GM13977 (cell line): ENCODE data around the gene DENND2A.

Experiments used
- DNase-seq: peaks from one replicate; pipeline ENCODE4 v3.0.0; 2012; ENCODE audit warnings: low spot score
- in situ Hi-C: fragments of 300-500 bp; cut with MboI; formaldehyde crosslinking; loops from one replicate; pipeline ENCODE4 v1.12.0; 2022; ENCODE audit warnings: low sequenced_read_pairs, low pct_unique_long_range_greater_than_20kb, mixed read lengths, inconsistent platforms; ENCODE audit not compliant: unreplicated experiment
- TF ChIP-seq, protein P1 (sequence below): IDR thresholded peaks from 2 replicates; pipeline ENCODE4 v1.5.1; 2012; ENCODE audit warnings: mild to moderate bottlenecking, control low read depth; ENCODE audit not compliant: insufficient read depth; ENCODE audit errors: extremely low read depth, missing control alignments

The DENND2A gene

DNA sequence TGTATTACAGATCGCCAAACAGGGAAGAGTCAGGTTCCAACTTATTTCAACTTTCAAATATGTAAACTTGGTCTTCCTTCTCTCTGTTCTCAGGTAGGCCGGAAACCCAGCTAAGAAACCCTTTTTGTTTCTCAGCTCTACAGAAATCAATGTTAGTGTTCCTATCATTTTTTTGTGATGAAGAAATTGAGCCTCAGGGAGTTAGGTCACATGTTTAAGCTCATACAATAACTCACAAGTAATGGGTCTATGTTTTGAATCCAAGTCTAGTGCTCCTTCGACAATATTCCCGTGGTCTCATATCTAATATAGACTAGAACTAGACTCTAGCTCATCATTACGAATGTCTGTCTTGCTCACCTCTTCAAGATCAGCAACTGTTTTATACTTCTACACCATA, 22.3 kb downstream of the DENND2A start:
- TF ChIP-seq, protein P1, sequence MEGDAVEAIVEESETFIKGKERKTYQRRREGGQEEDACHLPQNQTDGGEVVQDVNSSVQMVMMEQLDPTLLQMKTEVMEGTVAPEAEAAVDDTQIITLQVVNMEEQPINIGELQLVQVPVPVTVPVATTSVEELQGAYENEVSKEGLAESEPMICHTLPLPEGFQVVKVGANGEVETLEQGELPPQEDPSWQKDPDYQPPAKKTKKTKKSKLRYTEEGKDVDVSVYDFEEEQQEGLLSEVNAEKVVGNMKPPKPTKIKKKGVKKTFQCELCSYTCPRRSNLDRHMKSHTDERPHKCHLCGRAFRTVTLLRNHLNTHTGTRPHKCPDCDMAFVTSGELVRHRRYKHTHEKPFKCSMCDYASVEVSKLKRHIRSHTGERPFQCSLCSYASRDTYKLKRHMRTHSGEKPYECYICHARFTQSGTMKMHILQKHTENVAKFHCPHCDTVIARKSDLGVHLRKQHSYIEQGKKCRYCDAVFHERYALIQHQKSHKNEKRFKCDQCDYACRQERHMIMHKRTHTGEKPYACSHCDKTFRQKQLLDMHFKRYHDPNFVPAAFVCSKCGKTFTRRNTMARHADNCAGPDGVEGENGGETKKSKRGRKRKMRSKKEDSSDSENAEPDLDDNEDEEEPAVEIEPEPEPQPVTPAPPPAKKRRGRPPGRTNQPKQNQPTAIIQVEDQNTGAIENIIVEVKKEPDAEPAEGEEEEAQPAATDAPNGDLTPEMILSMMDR: no peak
- DNase-seq: no peak
- in situ Hi-C loops: no loop called here

GRCh38 chr7:140617081-140617480, 23.5 kb downstream of the DENND2A start:
- no peak for DNase-seq
- TF ChIP-seq, protein P1: no peak
- in situ Hi-C loops: no loop called here

GRCh38 chr7:140616328-140616727, 24.3 kb downstream of the DENND2A start:
- no peak for DNase-seq
- in situ Hi-C loops: no loop called here
- TF ChIP-seq, protein P1: no peak

DNA sequence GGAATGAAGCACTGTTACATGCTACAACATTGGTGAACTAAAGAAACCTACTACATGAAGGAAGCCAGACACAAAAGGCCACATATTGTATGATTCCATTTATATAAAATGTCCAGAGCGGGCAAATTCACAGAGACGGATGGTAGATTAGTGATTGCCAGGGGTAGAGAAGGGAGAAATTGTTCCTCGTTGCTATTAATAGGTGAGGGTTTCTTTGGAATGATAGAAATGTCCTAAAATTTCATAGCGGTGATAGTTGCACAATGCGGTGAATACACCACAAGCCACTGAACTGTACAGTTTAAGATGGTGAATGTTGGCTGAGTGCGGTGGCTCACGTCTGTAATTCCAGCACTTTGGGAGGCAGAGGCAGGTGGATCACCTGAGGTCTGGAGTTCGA, 29.0 kb downstream of the DENND2A start:
- in situ Hi-C loops: no loop called here
- TF ChIP-seq, protein P1: no peak

GRCh38 chr7:140610204-140611165, 30.1 kb downstream of the DENND2A start:
- DNase-seq: no peak
- in situ Hi-C loops: no loop called here
- TF ChIP-seq, protein P1: no peak

More for the DNA sequence above, 29.0 kb downstream of the DENND2A start:
- DNase-seq: no peak

DNA sequence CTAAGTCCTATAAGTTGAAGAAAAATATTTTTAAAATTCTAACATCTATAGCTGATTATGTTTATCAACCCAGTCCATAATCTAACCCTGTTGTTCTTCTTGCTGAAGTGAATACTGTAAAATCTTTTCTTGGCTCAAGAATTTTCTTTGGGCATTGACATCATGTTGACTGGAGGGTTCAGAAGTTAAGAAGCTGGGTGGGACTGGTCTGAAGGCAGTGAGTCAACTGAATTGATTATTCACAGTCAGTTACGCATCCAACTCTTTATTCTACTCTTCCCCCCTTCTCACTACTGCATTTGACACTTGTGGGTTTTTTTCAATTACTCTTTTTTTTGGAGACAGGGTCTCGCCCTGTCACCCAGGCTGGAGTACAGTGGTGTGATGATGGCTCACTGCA, 31.0 kb downstream of the DENND2A start:
- in situ Hi-C loops: no loop called here
- TF ChIP-seq, protein P1: no peak
- DNase-seq: no peak
